Fibroblast of pulmonary artery (primary cell): ENCODE results near the gene C4orf51.

ENCODE experiments used
- DNase-seq: peaks from one replicate; pipeline ENCODE4 v3.0.0-alpha.2; 2010; ENCODE audit warnings: low read depth
- H3K4me3 ChIP-seq: replicated peaks from 2 replicates; pipeline ENCODE4 v1.5.1; 2011; ENCODE audit warnings: low read depth, mild to moderate bottlenecking, control low read depth, low read length, moderate library complexity
- TF ChIP-seq, protein P1 (sequence below): IDR thresholded peaks from 2 replicates; pipeline ENCODE4 v1.5.1; 2011; ENCODE audit warnings: mild to moderate bottlenecking, control low read depth, low read length, inconsistent platforms; ENCODE audit errors: missing control alignments

Gene C4orf51

DNA sequence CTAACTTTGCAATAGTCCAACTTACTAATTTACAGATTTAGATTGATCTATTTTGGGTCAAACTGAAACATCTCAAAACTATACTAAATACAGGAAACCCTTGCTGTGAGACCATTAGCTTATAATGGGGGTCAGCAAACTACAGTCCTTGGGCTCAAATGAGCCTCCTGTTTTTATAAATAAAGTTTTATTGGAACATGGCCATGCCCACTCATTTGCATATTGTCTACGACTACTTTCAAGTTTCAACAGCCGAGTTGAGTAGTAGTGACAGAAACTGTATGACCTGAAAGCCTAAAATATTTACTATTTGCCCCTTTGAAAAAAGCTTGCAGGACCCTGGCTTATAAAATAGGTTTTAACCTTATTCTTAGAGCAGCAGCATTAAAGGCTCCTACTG lies 92.4 kb downstream of the C4orf51 start:
- TF ChIP-seq, protein P1, sequence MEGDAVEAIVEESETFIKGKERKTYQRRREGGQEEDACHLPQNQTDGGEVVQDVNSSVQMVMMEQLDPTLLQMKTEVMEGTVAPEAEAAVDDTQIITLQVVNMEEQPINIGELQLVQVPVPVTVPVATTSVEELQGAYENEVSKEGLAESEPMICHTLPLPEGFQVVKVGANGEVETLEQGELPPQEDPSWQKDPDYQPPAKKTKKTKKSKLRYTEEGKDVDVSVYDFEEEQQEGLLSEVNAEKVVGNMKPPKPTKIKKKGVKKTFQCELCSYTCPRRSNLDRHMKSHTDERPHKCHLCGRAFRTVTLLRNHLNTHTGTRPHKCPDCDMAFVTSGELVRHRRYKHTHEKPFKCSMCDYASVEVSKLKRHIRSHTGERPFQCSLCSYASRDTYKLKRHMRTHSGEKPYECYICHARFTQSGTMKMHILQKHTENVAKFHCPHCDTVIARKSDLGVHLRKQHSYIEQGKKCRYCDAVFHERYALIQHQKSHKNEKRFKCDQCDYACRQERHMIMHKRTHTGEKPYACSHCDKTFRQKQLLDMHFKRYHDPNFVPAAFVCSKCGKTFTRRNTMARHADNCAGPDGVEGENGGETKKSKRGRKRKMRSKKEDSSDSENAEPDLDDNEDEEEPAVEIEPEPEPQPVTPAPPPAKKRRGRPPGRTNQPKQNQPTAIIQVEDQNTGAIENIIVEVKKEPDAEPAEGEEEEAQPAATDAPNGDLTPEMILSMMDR, result no peak
- DNase-seq, result no peak
- H3K4me3 ChIP-seq, result no peak overlapping the region

DNA sequence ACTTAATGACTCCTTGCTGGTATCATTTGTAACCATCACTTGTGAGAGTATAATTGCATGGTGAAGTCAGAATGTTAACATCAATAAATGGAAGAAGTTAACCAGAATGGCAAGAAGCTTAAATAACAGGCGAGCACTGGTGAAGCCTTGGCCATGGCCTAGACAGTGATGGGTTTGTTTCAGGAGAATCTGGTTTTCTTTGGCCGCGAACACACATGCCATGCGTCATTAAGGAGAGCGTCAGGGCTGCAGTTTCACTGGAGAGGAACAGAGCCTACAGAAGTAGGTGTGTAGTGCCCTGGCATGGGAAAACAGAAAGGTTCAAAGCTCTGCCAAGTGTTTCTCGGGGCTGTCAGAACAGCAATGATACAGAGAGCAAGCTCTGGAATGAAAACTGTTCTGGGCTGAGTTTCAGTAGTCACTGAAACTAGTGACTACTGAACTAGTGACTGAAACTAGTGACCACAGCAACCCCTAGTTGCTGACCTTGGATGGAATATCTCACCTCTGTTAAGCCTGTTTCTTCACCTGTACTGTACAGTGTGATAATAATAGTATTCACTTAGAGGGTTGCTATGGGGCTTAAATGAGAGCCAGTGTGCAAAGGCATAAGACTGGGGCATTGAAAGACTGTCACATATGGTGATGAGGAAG lies 93.8 kb downstream of the C4orf51 start:
- H3K4me3 ChIP-seq, result no peak overlapping the region
- TF ChIP-seq, protein P1, result no peak
- DNase-seq, result no peak

DNA sequence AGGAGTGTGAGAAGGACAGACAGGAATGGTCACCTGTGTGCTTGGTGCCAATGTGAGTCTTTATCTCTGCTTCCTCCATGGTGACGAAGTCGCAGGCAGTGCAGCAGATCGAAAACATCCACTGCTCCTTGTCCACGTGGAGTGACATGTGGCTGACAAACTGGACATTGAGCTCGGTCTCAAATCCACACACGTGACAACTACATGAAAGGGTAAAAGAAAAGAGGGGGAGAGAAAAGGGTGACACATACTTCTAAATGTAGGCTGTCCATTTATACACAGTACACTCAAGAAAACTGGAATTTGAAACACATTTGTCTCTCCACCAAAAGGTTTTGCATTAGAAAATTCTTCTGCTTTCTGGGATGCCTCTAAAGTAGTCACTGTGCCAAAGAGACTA lies 94.5 kb downstream of the C4orf51 start:
- TF ChIP-seq, protein P1, result no peak

DNA sequence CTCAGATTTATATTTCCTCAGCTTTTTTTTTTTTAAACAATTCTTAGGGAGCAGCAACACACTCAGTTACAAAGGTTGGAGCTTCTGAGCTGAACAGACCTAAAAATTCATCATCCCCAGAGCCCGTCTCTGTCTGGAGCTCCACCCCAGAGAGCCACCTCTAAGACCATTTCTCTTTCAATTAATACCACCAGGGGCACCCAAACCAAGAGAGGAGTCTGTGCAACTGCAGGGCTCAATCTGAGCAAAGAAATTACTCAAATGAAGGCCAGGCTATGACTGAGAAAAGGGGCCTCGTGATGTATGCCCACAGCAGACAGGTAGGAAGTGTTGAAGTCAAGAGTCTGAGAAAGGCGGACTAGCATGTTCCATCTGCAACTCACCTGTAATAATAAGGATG lies 95.5 kb downstream of the C4orf51 start:
- DNase-seq, result no peak
- TF ChIP-seq, protein P1, result no peak
- no peak overlapping the region for H3K4me3 ChIP-seq

More for the DNA sequence above, 94.5 kb downstream of the C4orf51 start:
- H3K4me3 ChIP-seq, result no peak overlapping the region
- DNase-seq, result no peak

DNA sequence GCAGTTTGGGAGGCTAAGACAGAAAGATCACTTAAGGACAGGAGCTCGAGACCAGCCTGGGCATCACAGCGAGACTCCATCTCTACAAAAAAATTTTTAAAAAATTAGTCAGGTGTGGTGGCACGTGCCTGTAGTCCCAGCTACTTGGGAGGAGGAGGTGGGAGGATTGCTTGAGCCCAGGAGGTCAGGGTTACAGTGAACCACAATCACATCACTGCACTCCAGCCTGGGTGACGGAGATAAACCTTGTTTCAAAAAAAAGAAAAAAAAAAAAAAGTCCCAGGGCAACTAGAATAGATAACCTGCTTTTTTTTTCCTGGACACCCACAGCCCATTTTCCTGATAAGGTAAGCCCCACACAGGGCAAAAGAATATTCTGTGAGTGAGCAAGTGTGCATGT lies 96.3 kb downstream of the C4orf51 start:
- no peak overlapping the region for H3K4me3 ChIP-seq
- no peak for DNase-seq
- TF ChIP-seq, protein P1, result no peak

DNA sequence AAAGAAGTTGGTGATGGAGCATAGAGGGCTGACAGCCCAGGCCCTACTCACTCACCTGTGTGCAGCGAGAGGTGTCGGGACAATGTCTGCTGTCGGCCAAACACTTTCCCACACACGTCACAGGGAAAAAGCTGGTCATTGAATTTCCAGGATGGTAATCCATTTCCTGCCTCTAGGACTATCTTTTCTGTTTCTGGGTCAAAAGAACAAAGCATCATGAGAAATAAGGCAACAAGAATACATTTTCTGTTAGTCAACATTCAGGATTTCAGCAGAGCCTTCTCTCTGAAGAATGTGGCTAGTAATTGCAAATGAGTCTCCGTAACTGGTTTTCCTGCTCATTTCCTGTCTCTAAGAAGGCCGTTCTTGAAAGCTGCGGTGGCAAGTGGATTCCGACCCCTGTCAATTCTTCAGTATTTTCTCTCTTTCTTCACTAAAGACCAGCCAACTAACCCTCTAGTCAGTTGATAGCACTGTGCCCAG lies 99.4 kb downstream of the C4orf51 start:
- TF ChIP-seq, protein P1, result no peak
- no peak for DNase-seq
- no peak overlapping the region for H3K4me3 ChIP-seq

DNA sequence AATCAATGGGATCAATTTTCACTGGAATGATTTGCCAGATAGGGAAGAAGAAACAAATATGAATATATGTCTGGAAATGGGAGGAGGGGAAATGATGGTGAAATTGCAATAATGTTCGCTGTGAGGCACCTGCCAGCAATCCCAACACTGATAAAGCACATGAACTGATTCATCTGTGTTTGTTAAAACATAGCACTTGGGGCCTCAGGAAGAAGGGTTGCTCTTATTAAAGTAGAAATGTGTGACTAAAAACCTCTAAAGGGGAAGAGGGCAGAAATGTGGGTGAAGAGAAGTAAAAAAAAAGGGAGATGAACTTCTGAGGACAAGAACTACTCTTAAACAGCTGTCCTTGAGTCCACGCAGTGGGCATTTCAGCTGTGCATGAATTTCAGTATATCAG lies 101.4 kb downstream of the C4orf51 start:
- TF ChIP-seq, protein P1, result no peak
- no peak for DNase-seq
- H3K4me3 ChIP-seq, result no peak overlapping the region
